Jurkat, Clone E6-1 (cell line): ENCODE data around the gene TOX2.

Experiments used
- DNase-seq: peaks from one replicate; pipeline ENCODE4 v3.0.0-alpha.2; 2011; ENCODE audit warnings: low read depth, low spot score
- H3K4me3 ChIP-seq: 2 replicates; pipeline ENCODE4 v1.5.1; 2011; ENCODE audit warnings: mild to moderate bottlenecking, low read length, control low read depth, moderate library complexity

TOX2 gene

DNA sequence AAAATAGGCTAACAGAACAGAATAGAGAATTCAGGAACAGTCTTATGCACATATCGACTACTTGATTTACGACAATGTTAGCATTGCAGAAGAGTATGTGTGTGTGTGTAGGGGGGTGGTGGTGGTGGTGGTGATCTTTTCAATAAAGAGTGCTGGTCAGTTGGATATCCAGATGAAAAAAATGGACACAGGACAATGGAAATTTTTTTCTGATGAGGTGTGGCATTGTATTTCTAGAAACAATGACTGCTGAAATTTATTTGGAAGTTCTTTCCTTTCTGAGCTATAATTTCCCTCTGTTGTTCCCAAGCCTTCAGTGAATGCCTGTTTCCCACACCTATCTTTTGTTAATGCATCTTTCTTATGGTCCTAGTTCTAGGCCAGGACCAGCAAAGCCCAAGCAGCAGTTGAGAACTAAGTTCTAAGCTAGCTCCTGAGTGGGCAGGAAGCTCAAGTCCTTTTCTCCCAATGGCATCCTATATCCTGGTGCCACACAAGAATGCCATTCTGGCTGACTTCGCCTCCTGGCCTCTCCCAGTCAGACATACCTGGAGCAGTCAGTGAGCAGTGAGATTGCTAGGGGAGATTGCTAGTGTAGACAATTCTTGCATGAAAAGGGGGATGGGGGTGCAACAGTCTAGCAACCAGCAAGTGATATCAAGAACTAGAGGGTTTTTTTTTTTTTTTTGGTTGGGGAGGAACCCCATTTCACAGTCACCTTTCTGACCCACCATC, 1.2 kb upstream of the TOX2 start:
- DNase-seq = no peak
- no peak overlapping the region for H3K4me3 ChIP-seq

DNA sequence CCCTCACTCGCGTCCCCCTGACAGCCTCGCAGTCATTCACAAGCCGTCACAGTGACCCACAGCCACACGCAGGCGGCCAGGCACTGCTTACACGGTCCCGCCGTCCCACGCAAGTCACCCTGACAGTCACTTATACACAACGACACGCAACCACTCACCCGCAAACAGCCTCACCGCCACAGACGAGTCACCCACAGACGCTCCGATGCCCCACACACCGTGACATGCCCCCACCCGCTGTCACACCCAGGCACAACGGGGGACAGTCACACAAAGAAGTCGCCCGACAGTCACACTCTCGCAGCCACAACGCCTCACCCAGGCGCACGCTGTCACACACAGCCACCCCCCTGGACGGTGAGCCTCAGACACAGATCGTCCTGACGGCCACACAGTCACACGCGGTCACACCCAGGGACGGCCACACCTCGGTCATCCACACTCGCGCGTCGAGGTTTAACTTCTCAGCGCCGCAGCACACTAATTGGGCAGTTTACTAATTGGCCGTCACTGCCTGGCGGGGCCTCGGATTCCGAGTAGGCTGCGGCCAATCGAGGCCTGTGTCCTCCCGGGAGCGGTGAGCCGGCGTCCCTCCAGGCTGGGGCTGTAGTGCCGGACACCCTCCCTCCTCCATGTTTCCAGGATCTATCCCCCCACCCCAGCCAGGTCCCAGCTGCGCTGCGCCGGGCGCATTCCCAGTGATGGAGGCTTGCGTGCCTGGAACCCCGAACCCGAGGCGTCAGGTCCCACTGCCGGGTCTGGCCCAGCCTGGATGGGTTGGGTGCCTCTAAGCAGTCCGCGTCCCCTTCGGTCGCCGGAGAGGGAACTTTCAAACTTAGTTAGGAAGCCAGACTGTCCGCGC, 790 bp downstream of the TOX2 start:
- peak overlapping the region; percentile 50 for H3K4me3 ChIP-seq
- no peak for DNase-seq

DNA sequence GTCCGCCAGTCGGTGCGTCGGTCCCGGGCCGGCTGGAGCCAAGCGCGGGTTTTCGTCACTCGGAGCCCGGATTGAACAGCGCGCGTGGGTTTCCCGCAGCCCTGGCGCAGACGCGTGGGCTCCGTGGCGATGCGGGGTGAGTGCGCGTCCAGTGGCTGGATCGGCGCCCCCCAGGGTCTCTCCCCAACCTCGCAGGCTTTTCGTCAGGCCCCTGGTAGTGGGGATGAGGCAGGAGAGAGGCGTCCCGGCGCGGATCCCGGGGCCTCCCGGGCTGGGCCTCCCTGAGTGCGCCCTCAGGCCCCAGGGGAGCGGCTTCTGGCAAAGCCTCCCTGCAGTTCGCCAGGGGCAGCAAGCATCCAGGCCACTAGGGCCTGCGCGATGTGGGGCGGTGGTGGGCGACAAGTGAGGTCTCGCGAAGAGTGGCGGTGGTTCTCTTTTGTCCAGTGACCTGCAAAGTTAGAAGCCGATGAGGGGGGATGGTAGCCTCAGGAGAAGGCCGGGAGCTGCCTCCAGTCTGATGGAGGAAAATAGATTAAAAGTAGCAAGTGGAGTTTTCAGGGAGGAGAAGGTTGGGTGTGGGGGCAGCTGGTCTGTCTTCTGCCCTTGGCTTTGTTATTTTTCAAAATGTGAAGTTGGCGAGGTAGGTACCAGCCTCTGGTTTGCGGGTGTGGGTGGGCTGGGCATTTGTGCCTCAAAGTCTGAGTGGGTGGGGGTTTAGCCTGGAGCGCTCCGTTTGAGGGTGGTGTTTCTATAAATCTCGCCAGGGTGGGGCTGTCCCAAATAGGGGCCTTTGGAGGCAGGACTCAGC, 1.6 kb downstream of the TOX2 start:
- no peak overlapping the region for H3K4me3 ChIP-seq
- DNase-seq = no peak

DNA sequence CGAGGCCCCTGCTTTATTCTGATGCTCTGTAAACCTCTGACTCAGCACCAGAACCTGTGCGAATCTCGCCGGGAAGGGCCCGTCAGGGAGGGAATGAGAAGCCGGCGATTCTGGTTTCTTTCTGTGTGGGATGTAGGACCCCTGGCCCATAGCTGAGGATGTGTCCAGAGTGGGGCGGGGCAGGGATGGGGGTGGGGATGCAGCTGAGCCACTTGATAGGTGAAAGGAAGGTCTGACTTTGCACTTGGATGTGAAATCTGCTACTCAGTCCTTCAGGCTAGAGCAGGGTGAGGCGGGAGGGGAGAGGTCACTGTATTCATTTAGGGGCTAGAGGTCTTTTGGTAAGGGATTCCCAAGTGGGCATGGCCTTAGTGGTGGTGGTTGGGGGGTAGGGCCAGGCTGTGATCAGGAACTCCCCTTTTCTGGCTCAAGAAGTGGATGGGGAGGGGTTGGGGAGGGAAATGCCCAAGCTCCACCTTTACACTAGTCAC, 2.3 kb downstream of the TOX2 start:
- no peak overlapping the region for H3K4me3 ChIP-seq
- no peak for DNase-seq

DNA sequence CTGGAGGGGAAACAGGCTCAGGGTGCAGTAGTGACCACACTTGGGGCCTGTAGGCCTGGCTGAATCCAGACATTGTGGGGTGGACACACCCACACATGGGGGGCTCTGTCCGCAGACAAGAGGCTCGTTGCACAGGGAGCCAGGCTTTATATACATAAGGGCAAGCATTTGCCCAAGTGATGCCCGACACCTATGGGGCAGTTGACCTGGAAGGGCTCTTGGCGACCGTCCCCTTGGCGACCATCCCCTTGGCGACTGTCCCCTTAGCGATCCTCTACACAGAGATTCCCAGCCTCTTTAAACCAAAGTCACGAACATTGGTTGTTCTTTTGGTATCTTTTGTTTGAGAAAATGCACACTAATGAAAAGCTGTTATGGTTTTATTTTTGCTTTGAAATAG, 2.7 kb downstream of the TOX2 start:
- no peak overlapping the region for H3K4me3 ChIP-seq
- DNase-seq = no peak

DNA sequence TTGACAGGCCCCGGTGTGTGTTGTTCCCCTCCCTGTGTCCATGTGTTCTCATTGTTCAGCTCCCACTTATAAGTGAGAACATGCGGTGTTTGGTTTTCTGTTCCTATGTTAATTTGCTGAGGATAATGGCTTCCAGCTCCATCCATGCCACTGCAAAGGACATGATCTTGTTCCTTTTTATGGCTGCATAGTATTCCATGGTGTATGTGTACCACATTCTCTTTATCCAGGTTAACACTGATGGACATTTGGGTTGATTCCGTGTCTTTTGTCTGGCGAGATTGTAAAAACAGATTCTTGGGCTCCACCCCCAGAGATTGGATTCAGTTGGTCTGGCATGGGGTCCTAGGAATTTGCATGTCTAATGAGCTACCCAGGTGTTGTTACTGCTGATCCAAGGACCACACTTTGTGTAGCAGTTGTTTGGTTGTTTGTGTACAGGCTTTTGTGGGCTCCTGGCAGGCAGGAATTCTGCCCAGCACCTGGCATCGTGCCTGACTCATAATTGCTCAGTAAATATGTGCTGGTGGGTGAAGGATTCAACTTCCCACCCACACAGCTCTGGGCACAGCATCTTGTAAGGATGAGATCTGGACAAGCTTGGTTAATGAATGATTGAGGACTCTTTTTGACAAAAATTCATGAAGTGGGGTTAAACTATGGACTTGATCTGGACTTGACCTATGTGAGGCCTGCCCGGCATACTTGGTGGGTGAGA, 5.2 kb downstream of the TOX2 start:
- no peak overlapping the region for H3K4me3 ChIP-seq
- no peak for DNase-seq

DNA sequence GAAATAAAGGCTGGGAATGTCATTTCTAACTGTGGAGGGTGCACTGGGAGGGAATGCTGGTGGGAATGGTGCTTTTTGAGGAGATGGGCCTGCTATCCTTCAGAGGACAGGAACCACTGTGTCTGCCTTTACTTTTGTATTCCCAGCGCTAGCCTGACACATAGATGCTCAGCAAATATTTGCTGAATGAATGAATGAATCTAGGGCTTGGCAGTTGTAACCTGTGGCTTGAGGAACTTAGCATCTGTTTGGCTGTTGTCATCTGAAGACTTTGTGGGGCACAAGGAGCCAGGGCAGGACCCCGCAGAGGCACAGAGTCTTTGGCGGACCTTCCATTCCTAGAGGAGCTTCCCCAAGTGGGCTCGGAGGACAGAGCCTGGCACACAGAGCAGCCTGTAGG, 6.1 kb downstream of the TOX2 start:
- DNase-seq = no peak
- no peak overlapping the region for H3K4me3 ChIP-seq

DNA sequence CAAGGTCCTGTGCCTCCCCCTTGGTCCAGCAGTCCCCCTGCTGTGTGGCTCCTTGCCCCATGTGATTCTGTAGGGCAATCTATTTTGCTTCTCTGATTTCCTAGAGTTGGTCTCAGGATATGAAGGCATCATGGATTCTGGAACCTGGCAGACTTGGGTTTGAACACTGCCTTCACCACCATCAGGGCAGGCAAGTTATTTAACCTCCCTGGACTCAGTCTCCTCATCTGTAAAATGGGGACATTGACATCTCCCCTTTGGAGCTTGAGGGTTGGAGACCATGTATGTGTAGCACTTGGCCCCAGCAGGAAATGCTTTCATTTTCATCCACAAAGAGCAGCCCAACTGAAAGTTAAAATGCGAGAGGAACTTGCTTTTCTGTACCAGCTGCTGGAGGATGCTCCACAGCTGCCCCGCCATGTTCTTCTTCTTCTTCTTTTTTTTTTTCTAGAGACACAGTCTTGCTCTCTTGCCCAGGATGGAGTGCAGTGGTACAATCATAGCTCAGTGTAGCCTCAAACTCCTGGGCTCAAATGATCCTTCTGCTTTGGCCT, 6.7 kb downstream of the TOX2 start:
- DNase-seq = peak; percentile 46
- H3K4me3 ChIP-seq = no peak overlapping the region

DNA sequence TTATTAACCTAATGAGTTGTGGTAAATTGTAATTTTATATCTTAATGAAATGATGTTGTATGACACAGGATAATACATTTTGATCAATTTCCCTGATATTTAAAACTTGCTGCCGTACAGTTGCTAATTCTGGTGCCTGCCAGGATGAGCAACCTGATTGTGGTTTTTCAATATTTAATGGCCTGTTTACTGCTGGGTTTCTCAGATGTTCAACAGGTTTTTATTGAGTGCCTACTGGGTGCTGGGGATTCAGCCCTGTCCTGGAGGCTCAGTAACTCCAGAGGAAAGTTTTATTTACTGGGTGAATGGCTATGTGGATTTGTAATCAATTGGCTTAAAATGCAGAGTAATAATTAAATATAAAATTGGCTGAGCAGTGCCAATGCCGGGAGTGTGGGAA, 8.0 kb downstream of the TOX2 start:
- no peak for DNase-seq

DNA sequence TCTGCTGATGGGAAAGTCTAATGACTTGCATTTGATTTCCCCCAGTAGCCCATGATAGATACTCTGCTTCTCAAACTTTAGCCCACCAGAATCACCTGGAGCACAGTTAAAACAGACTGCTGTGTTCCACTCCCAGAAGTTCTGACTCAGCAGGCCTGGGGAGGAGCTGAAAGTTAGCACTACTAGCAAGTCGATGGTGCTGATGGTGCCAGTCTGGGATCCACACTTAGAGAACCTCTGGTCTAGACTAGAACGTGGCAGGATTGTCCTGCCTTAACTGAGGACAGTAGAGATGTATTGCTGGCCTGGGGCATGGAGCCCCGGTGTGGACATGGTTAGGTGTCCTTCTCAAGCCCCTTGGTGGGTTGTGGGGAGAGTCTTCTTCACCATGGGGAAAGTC, 8.7 kb downstream of the TOX2 start:
- no peak for DNase-seq
- no peak overlapping the region for H3K4me3 ChIP-seq

More for the DNA sequence above, 8.0 kb downstream of the TOX2 start:
- no peak overlapping the region for H3K4me3 ChIP-seq

DNA sequence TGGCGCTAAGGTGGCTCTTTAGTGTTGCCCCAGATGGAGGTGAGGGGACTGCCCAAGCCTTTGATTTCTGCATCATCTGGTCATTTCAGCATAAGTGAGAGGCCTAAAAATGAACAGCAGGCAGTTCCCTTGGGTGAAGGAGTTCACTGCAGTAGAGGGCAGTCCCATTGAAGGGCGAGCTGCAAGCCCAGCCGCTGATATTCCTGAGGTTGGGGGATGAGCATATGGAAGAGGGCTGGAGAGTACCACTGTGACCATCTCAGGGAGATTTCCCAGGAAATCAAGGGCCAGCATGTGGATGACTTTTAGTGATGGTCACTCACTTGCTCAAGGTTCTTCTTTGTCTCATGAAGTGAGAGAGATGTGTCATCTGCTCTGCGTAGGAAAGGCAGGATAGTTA, 9.3 kb downstream of the TOX2 start:
- DNase-seq = no peak
- no peak overlapping the region for H3K4me3 ChIP-seq

DNA sequence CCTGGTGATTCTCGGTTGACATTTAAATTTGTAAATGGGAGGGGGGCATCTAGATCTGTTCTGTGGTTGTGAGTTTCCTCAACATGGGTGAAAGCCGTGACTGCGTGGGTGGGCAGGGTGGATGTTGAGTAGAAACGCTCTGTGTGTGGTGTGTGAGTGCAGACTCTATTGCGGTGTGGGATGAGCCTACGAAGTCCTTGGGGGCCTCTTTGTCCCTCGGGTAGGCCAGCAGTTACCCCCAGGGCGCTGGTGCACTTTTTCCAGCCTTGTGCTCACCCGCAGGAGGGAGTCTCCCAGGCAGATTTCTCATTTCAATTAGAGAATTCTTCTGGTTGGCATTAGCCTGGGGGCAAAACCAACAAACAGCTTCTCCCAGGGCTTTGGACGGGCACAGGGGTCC, 10.6 kb downstream of the TOX2 start:
- DNase-seq = no peak
- no peak overlapping the region for H3K4me3 ChIP-seq

DNA sequence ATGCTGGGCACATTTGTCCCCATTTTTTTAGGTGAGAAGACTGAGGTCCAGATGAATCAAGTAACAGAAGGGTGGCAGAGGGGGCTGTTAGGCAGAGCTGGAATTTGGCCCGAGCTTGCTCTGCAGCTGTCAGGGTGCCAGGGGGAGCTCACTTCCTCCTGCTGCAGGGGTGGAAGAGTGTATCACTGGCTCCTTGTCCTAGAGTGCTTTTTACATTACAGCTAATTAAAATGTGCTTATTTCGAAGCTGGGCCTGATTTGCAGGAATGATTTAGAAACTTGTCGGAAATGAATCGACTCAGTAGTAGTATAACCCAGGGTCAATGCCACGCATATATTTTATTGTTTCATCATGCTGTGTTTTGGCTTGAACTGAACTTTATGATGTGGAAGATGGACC, 11.1 kb downstream of the TOX2 start:
- no peak overlapping the region for H3K4me3 ChIP-seq
- no peak for DNase-seq

DNA sequence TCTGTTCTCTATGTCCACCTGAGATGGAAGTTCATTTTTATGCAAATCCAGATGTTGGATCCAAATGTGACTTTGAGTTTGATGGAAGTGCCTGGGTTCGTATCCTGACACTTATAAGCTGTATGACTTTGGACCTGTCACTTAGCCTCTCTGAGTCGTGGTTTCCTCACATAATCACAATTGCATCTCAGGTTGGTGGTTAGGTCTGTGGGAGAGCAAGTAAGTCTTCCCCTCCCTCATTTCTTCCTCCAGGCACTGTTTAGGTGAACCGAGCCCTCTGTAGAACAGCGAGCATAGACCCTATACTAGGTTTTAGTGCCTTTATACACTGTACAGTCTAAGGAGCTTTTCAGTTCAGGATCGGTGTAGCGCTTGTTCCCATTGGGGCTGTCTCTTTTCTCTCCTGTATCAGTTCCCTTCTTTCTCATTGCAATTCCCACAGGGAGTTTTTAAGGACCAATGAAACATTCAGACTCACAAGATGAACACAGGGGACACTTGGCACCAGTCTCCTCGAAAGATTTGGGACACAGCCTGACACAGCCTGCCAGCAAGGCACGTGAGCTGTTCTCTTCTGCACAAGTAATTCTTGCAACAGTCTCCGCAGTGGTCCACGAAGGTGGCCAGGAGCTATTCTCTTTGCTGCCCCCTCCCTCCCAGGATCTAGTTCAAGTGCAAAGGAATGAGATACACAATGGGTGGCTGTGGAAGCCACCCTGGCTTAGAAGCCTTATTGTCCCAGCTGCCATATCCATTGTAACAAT, 11.8 kb downstream of the TOX2 start:
- no peak for DNase-seq
- H3K4me3 ChIP-seq = no peak overlapping the region

DNA sequence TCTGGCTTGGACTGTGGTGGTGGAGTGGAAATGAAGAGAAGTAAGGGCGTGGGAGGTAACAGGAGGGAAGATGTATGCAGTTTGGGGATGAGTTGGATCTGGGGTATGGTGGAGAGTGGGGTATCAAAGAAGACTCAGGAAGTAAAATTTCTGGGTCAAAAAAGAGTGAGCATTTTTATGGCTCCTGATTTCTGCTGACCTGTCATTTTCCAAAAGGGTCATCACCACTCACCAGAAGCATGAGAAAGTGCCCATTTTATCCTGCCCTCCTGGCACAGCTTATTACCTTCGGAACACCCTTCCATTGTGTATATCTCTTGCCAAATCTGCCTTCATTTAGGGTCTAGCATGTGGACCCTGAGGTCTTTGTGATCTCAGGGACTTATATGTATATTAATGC, 17.3 kb downstream of the TOX2 start:
- DNase-seq = no peak
- no peak overlapping the region for H3K4me3 ChIP-seq

DNA sequence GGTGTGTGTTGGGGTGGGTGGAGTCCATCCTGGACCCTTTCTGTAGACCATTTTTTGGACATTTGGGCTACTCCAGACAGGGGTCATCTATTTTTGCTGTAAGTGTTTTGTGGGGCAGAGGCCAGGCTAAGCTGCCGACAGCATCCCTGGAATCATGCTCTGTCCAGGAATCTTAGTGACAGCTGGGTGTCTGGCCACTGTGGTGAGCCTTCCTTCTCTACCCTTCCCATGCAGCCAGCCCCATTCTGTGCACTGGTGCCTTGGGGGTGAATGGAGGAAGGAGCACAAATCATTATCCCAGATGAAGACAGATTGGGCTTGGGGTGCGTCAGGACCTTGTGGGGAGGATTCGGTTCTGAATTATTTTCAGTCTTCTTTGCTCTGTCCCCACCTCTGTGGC, 20.2 kb downstream of the TOX2 start:
- no peak overlapping the region for H3K4me3 ChIP-seq
- no peak for DNase-seq

DNA sequence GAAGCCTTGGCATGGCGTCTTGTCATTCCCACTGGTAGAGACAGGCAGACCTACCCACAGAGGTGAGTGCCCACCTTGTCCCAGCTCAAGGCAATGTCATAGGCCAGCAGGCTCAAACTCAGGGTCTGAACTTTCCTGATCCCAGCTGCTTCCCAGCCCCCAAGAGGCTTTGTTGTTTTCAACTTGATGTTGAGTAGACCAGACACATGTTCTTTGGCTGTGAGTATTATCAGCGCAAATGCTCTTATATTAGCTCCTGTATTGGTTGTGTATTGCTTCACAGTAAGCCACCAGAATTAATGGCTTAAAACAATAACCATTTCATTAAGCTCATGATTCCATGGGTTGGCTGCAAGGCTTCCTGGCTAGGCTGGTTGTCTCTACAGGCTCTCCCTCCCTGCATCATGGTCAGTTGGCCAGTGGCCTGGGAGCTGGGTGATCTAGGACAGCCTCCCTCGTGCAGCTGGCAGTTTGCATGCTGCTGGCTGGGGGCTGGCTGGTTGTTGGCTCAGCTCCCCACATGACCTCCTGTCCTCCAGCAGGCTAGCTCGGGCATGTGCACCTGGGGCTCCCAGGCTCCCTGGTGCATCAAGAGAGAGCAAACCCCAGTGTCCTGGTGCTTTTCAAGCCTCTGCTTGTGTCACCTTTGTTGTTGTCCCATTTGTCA, 21.6 kb downstream of the TOX2 start:
- no peak for DNase-seq
- no peak overlapping the region for H3K4me3 ChIP-seq

DNA sequence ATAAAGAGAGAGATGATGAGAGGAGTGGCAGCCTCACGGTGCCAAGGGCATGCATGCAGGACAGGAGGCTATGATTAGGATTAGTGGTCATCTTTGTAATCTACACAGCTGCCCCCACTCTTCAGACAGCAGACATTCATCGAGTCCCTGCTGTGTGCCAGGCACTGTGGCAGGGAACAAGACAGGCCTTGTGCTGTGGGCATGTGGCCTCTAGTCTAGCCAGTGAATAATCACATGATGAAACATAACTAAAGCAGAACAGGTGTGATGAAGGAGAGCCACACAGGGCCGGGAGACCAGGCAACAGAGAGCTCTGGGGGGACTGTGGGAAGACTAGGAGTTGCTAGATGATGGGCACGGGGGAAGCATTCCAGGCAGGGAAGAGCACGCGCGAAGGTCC, 22.2 kb downstream of the TOX2 start:
- no peak overlapping the region for H3K4me3 ChIP-seq
- DNase-seq = no peak
